ENCODE results near the gene NLRP6. TPM values are rescaled to one million over a fixed set of nuclear protein-coding genes. Genes with fewer than 3 reads are reported as not detected.
A peak's percentile ranks its signal among the peaks of the same experiment; 100 is the strongest.

Gene NLRP6
- total and polyA plus RNA-seq, 2 of the 4 experiments (the other 2 are of a cell fraction): not detected

DNA sequence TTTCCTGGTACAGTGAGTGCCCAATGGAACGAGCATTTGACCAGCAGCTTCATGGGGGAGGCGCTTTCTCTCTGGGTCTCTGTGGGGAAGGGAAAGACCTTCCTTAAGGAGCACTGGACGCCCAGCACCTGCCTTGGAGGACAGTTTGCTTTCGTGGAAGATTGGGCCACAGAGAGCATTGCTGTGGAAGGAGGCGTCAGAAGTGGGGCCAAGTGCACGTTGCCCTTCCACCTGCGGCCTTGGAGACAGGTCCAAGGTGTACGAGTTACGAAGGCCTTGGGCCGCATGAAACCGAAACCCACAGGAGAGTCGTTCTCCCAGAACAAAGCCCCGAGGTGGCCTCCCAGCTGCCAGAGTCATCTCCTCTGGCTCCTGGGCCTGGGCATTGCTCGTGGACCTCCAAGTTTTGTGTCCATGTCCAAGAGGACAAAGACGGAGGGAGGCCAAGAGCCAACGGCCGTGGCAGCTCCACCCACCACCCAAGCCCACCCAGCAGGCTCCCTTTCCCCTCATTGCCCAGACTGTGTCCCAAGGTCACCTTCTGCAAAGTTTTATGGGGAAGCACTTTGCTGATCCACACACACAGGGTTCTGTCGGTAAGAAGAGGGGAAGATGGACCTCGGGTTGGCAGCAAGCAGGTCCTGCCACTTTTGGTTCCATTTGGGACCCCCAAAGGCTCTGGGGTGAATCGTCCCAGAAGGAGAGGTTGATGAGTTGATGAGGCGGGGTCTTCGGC, 5.8 kb upstream of the NLRP6 start:
- Histone ChIP-seq H3K27ac (ENCODE audit: insufficient read depth, low read length) (no peak overlapping the region), H3K9ac (ENCODE audit: low read depth, low read length) (no peak overlapping the region), H4K5ac (ENCODE audit: low read depth, low read length) (no peak overlapping the region), H3K9me3 (ENCODE audit: control insufficient read depth, insufficient read depth, low read length) (peaks cover 2% of the 10 kb centered on the region; the same call in 1 of the 2 replicates), H3K27me3 (ENCODE audit: control insufficient read depth, insufficient read depth, low read length) (peaks cover 47% of the 10 kb centered on the region), H3K9me1 (ENCODE audit: insufficient read depth, low read length) (no peaks in the 10 kb centered on the region), H3K18ac (ENCODE audit: low read depth, low read length) (no peak overlapping the region), H2AFZ (replicated peaks; ENCODE audit: low read length, poor library complexity) (no peak overlapping the region), H3K4me2 (ENCODE audit: low read depth, low read length) (no peak overlapping the region), H3K36me3 (ENCODE audit: control insufficient read depth, insufficient read depth, low read length) (no peaks in the 10 kb centered on the region), H2BK15ac (ENCODE audit: low read depth, low read length) (no peak overlapping the region), H2AK5ac (ENCODE audit: low read depth, low read length) (no peak overlapping the region), H3K4me1 (ENCODE audit: control insufficient read depth, insufficient read depth, low read length) (no peaks in the 10 kb centered on the region), H2AK9ac (replicated peaks; ENCODE audit: low read depth, low read length, poor library complexity) (peak overlapping the region; percentile 19), H3K4me3 (ENCODE audit: insufficient read depth, low read depth, low read length) (no peak overlapping the region), H3K79me1 (ENCODE audit: low read depth in 1 of 2, low read length in 2 of 2) (no peaks in the 10 kb centered on the region), H2BK20ac (ENCODE audit: low read depth, low read length) (no peak overlapping the region), H4K91ac (ENCODE audit: insufficient read depth, low read depth, low read length) (no peak overlapping the region), H2BK5ac (ENCODE audit: low read depth, low read length, poor library complexity, severe bottlenecking) (no peak overlapping the region), H3K56ac (ENCODE audit: extremely low read depth, insufficient read depth, low read length) (no peak overlapping the region), H3K23ac (ENCODE audit: low read depth, low read length) (no peak overlapping the region), H3K4ac (ENCODE audit: low read depth, low read length) (no peak overlapping the region), H2BK120ac (ENCODE audit: low read depth, low read length) (no peak overlapping the region), H4K20me1 (ENCODE audit: insufficient read depth, low read length) (no peaks in the 10 kb centered on the region), H4K8ac (ENCODE audit: low read depth in 2 of 2, low read length in 2 of 2) (no peak overlapping the region), H3K14ac (replicated peaks; ENCODE audit: low read depth, low read length) (no peak overlapping the region)
- no TSS peak for BruUV-seq (replicated peaks)
- dilution Hi-C loops (cut with HindIII; ENCODE audit: low sequenced_read_pairs, unreplicated experiment) (no loop called here), intact Hi-C loops (cut with micrococcal nuclease) (no loop called here), in situ Hi-C loops (cut with MboI; ENCODE audit: low sequenced_read_pairs) (no loop called here)
- 86% methylated on average over 13 of the region's 22 CpGs; no CpG with 5 or more reads in 1 of the 2 experiments for WGBS, 2 experiments (ENCODE audit: extremely low coverage in 2 of 2, insufficient read length in 1 of 2)
- ChIA-PET CTCF (no interaction called here), POLR2A (ENCODE audit: unreplicated experiment) (no interaction called here)
- no peak for ATAC-seq (ENCODE audit: low read depth)
- DNase-seq: no peak
- TF ChIP-seq, protein P1, sequence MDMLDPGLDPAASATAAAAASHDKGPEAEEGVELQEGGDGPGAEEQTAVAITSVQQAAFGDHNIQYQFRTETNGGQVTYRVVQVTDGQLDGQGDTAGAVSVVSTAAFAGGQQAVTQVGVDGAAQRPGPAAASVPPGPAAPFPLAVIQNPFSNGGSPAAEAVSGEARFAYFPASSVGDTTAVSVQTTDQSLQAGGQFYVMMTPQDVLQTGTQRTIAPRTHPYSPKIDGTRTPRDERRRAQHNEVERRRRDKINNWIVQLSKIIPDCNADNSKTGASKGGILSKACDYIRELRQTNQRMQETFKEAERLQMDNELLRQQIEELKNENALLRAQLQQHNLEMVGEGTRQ (IDR thresholded peaks at IDR 0.05; ENCODE audit: low read depth, low read length): no peak
- no peak for TF ChIP-seq RAD21 (IDR thresholded peaks at IDR 0.05; ENCODE audit: low read length)
- TF ChIP-seq BHLHE40 (IDR thresholded peaks at IDR 0.05; ENCODE audit: low read depth, low read length): no peak
- TF ChIP-seq RCOR1 (IDR thresholded peaks at IDR 0.05; ENCODE audit: insufficient replicate concordance, low read length): no peak
- no peak for TF ChIP-seq MAZ (IDR thresholded peaks at IDR 0.05; ENCODE audit: borderline replicate concordance, low read depth, low read length)
- no peak for TF ChIP-seq POLR2A (IDR thresholded peaks at IDR 0.05; ENCODE audit: low read depth, low read length)
- no peak for TF ChIP-seq CHD1 (IDR thresholded peaks at IDR 0.05; ENCODE audit: low read depth, low read length)
- no peak for TF ChIP-seq SMC3 (IDR thresholded peaks at IDR 0.05; ENCODE audit: low read depth, low read length)
- TF ChIP-seq, protein P2, sequence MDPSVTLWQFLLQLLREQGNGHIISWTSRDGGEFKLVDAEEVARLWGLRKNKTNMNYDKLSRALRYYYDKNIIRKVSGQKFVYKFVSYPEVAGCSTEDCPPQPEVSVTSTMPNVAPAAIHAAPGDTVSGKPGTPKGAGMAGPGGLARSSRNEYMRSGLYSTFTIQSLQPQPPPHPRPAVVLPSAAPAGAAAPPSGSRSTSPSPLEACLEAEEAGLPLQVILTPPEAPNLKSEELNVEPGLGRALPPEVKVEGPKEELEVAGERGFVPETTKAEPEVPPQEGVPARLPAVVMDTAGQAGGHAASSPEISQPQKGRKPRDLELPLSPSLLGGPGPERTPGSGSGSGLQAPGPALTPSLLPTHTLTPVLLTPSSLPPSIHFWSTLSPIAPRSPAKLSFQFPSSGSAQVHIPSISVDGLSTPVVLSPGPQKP (IDR thresholded peaks at IDR 0.05; ENCODE audit: borderline replicate concordance, low read depth, low read length): no peak
- no peak for TF ChIP-seq MXI1 (IDR thresholded peaks at IDR 0.05; ENCODE audit: borderline replicate concordance, low read depth, low read length)
- TF ChIP-seq, protein P3, sequence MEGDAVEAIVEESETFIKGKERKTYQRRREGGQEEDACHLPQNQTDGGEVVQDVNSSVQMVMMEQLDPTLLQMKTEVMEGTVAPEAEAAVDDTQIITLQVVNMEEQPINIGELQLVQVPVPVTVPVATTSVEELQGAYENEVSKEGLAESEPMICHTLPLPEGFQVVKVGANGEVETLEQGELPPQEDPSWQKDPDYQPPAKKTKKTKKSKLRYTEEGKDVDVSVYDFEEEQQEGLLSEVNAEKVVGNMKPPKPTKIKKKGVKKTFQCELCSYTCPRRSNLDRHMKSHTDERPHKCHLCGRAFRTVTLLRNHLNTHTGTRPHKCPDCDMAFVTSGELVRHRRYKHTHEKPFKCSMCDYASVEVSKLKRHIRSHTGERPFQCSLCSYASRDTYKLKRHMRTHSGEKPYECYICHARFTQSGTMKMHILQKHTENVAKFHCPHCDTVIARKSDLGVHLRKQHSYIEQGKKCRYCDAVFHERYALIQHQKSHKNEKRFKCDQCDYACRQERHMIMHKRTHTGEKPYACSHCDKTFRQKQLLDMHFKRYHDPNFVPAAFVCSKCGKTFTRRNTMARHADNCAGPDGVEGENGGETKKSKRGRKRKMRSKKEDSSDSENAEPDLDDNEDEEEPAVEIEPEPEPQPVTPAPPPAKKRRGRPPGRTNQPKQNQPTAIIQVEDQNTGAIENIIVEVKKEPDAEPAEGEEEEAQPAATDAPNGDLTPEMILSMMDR (conservative IDR thresholded peaks at IDR 0.05; ENCODE audit: low read depth, low read length): no peak
- no peak for TF ChIP-seq NFE2L2 (IDR thresholded peaks at IDR 0.05; ENCODE audit: low read depth, low read length)
- TF ChIP-seq CEBPB (IDR thresholded peaks at IDR 0.05; ENCODE audit: low read depth, low read length): no peak
- no peak for TF ChIP-seq MAFK (IDR thresholded peaks at IDR 0.05; ENCODE audit: low read depth, low read length)
